H1 (cell line): ENCODE results near the gene HIPK2.

Experiments
- BACH1 ChIP-seq: IDR thresholded peaks from 2 replicates; pipeline ENCODE4 v1.6.1; 2012; ENCODE audit warnings: low read length, improper control_type of control experiment
- EZH2 ChIP-seq: fragments of 200-600 bp; sonication (generic); IDR thresholded peaks from 2 replicates; pipeline ENCODE4 v1.7.1; 2012; ENCODE audit warnings: low read depth, mild to moderate bottlenecking, moderate library complexity, low read length, inconsistent platforms; ENCODE audit not compliant: severe bottlenecking

- TF ChIP-seq EZH2, result no peak
- TF ChIP-seq BACH1, result no peak
Measured at GRCh38 chr7:139807009-139807408, 29.2 kb upstream of the HIPK2 start.
